IMR-90 (cell line): ENCODE measurements around the gene RING1.

ENCODE experiments used
- CTCF ChIP-seq: conservative IDR thresholded peaks from 2 replicates; pipeline ENCODE4 v1.5.1; 2012; ENCODE audit warnings: mild to moderate bottlenecking, low read depth, low read length, improper control_type of control experiment
- FOS ChIP-seq: fragments of 150-350 bp; IDR thresholded peaks from 2 replicates; pipeline ENCODE4 v1.6.1; 2016; ENCODE audit warnings: low read depth, low read length
- MAZ ChIP-seq: IDR thresholded peaks from 2 replicates; pipeline ENCODE4 v1.6.1; 2012; ENCODE audit warnings: low read depth, mild to moderate bottlenecking, low read length, improper control_type of control experiment, moderate library complexity, borderline replicate concordance
- POLR2A ChIP-seq: IDR thresholded peaks from 2 replicates; pipeline ENCODE4 v1.6.1; 2012; ENCODE audit warnings: mild to moderate bottlenecking, low read depth, low read length
- RCOR1 ChIP-seq: IDR thresholded peaks from 2 replicates; pipeline ENCODE4 v1.6.1; 2012; ENCODE audit warnings: mild to moderate bottlenecking, low read length, improper control_type of control experiment; ENCODE audit not compliant: insufficient replicate concordance
- USF2 ChIP-seq: fragments of 150-350 bp; IDR thresholded peaks from 2 replicates; pipeline ENCODE4 v1.6.1; 2017; ENCODE audit warnings: mild to moderate bottlenecking, antibody characterized with exemption, low read length, low read depth

GRCh38 chr6:33259032-33259431 lies 50.7 kb downstream of the RING1 start:
- TF ChIP-seq CTCF, result no peak
- TF ChIP-seq POLR2A, result no peak
- no peak for TF ChIP-seq RCOR1
- TF ChIP-seq USF2, result no peak
- TF ChIP-seq MAZ, result no peak
- no peak for TF ChIP-seq FOS
